Neural progenitor cell (in vitro differentiated cells): ENCODE measurements around the gene MCUR1. TPM values are rescaled to one million over a fixed set of nuclear protein-coding genes. Genes with fewer than 3 reads are reported as not detected.
"Not testable (repeated sequence)": the region's sequence is repeated elsewhere in the genome, so short reads cannot be mapped to it uniquely, and the experiment has no call there.

Source experiments
- DNase-seq: peaks from one replicate; pipeline ENCODE4 v3.0.0-alpha.2; 2016; ENCODE audit warnings: low spot score
- H2AFZ ChIP-seq: fragments of 200-600 bp; sonication (generic); replicated peaks from 2 replicates; pipeline ENCODE4 v1.6.1; 2016; ENCODE audit warnings: antibody characterized with exemption
- H3F3A ChIP-seq: fragments of 200-600 bp; sonication (generic); 2 replicates; pipeline ENCODE4 v1.6.1; 2016; ENCODE audit warnings: antibody characterized with exemption, low read depth
- H3K27ac ChIP-seq: fragments of 200-600 bp; sonication (generic); 2 replicates; pipeline ENCODE4 v1.5.1; 2016; ENCODE audit warnings: mild to moderate bottlenecking
- H3K27me3 ChIP-seq: fragments of 200-600 bp; sonication (generic); 2 replicates; pipeline ENCODE4 v1.6.1; 2016; ENCODE audit warnings: mild to moderate bottlenecking, moderate library complexity
- H3K36me3 ChIP-seq: fragments of 200-600 bp; sonication (generic); 2 replicates; pipeline ENCODE4 v1.5.1; 2016
- H3K4me1 ChIP-seq: fragments of 200-600 bp; sonication (generic); 2 replicates; pipeline ENCODE4 v1.6.1; 2016; ENCODE audit warnings: mixed run types
- H3K4me2 ChIP-seq: fragments of 200-600 bp; sonication (generic); 2 replicates; pipeline ENCODE4 v1.6.1; 2016
- H3K4me3 ChIP-seq: fragments of 200-600 bp; sonication (generic); 2 replicates; pipeline ENCODE4 v1.5.1; 2016
- H3K79me2 ChIP-seq: fragments of 200-600 bp; sonication (generic); 2 replicates; pipeline ENCODE4 v1.6.1; 2016; ENCODE audit warnings: low read depth
- H3K9ac ChIP-seq: fragments of 200-600 bp; sonication (generic); 2 replicates; pipeline ENCODE4 v1.6.1; 2016
- H3K9me3 ChIP-seq: fragments of 200-600 bp; sonication (generic); 2 replicates; pipeline ENCODE4 v1.5.1; 2016; ENCODE audit warnings: low read depth
- H4K20me1 ChIP-seq: fragments of 200-600 bp; sonication (generic); 2 replicates; pipeline ENCODE4 v1.6.1; 2016; ENCODE audit warnings: low read depth
- H3K27ac Mint-ChIP-seq: 3 replicates; pipeline ENCODE4 v1.8.0; 2021; ENCODE audit warnings: mixed read lengths
- H3K27me3 Mint-ChIP-seq: 2 replicates; pipeline ENCODE4 v1.8.0; 2022; ENCODE audit warnings: low read depth, mild to moderate bottlenecking, inconsistent platforms, moderate library complexity, mixed read lengths; ENCODE audit not compliant: insufficient read depth
- H3K36me3 Mint-ChIP-seq: 3 replicates; pipeline ENCODE4 v1.8.0; 2021; ENCODE audit warnings: mixed read lengths
- H3K4me1 Mint-ChIP-seq: 3 replicates; pipeline ENCODE4 v1.8.0; 2021; ENCODE audit warnings: mixed read lengths
- H3K4me3 Mint-ChIP-seq: 3 replicates; pipeline ENCODE4 v1.8.0; 2021; ENCODE audit warnings: mild to moderate bottlenecking, moderate library complexity, mixed read lengths
- H3K9me3 Mint-ChIP-seq: 3 replicates; pipeline ENCODE4 v1.8.0; 2020; ENCODE audit warnings: mixed read lengths
- CTCF ChIP-seq: fragments of 200-600 bp; sonication (generic); IDR thresholded peaks from 2 replicates; pipeline ENCODE4 v1.5.1; 2017; ENCODE audit warnings: antibody characterized with exemption, mild to moderate bottlenecking
- EZH2 ChIP-seq: fragments of 200-600 bp; sonication (generic); IDR thresholded peaks from 2 replicates; pipeline ENCODE4 v1.6.1; 2017; ENCODE audit warnings: antibody characterized with exemption, mild to moderate bottlenecking, moderate library complexity
- EZH2phosphoT487 ChIP-seq: fragments of 200-600 bp; sonication (generic); IDR thresholded peaks from 2 replicates; pipeline ENCODE4 v1.6.1; 2017; ENCODE audit warnings: antibody characterized with exemption
- total RNA-seq: library from RNA; depleted of rRNA; stranded (reverse); fragments of >200 nt; gene quantifications from 2 replicates; pipeline ENCODE4 v1.2.3, GENCODE V29; 2015; ENCODE audit warnings: low replicate concordance

MCUR1 gene
- total RNA-seq, 1 donor from 2014 or later = 16.2 TPM

GRCh38 chr6:13830803-13831202, 16.4 kb upstream of the MCUR1 start:
- H3K4me1 ChIP-seq = no peaks in the 10 kb centered on the region

GRCh38 chr6:13829419-13829818, 15.1 kb upstream of the MCUR1 start:
- not testable (repeated sequence) for H3K36me3 ChIP-seq, H3K9me3 ChIP-seq, H3K9ac ChIP-seq, H3K4me1 ChIP-seq, H2AFZ ChIP-seq, H3K4me1 Mint-ChIP-seq, H3K4me3 Mint-ChIP-seq, DNase-seq, H3K9me3 Mint-ChIP-seq, H3K4me2 ChIP-seq, H3K27me3 ChIP-seq, H3F3A ChIP-seq, H3K36me3 Mint-ChIP-seq, H3K4me3 ChIP-seq, H3K27ac Mint-ChIP-seq, H4K20me1 ChIP-seq, H3K79me2 ChIP-seq, H3K27ac ChIP-seq
- peaks cover 10% of the 10 kb centered on the region for H3K27me3 Mint-ChIP-seq

More at GRCh38 chr6:13830803-13831202, 16.4 kb upstream of the MCUR1 start:
- Histone ChIP-seq H3K27ac (no peak overlapping the region), H4K20me1 (no peaks in the 10 kb centered on the region), H2AFZ (no peak overlapping the region), H3K9ac (no peak overlapping the region), H3K36me3 (no peaks in the 10 kb centered on the region), H3K4me2 (no peak overlapping the region), H3K79me2 (no peaks in the 10 kb centered on the region), H3F3A (no peaks in the 10 kb centered on the region), H3K4me3 (no peak overlapping the region), H3K9me3 (no peaks in the 10 kb centered on the region), H3K27me3 (no peaks in the 10 kb centered on the region)
- H3K9me3 Mint-ChIP-seq = peaks cover 9% of the 10 kb centered on the region
- no peak overlapping the region for H3K27ac Mint-ChIP-seq
- H3K27me3 Mint-ChIP-seq = peaks cover 10% of the 10 kb centered on the region
- H3K4me1 Mint-ChIP-seq = no peaks in the 10 kb centered on the region
- H3K36me3 Mint-ChIP-seq = peaks cover 3% of the 10 kb centered on the region
- DNase-seq = no peak
- TF ChIP-seq EZH2phosphoT487 = no peak
- H3K4me3 Mint-ChIP-seq = no peak overlapping the region

- H3K9me3 ChIP-seq, H3K4me2 ChIP-seq, H4K20me1 ChIP-seq, H3K9ac ChIP-seq, H3K27me3 Mint-ChIP-seq, H3K27ac ChIP-seq, H3K36me3 Mint-ChIP-seq, H2AFZ ChIP-seq, H3K4me3 ChIP-seq, DNase-seq, H3F3A ChIP-seq, H3K36me3 ChIP-seq, H3K4me3 Mint-ChIP-seq, H3K4me1 ChIP-seq, H3K79me2 ChIP-seq, H3K27me3 ChIP-seq, H3K9me3 Mint-ChIP-seq, H3K4me1 Mint-ChIP-seq, H3K27ac Mint-ChIP-seq: not testable (repeated sequence)
These were observed 14.4 kb upstream of the MCUR1 start for GRCh38 chr6:13828656-13829301.

- no peak overlapping the region for H3K9ac ChIP-seq
- DNase-seq = no peak
- H3K27ac Mint-ChIP-seq = no peak overlapping the region
- TF ChIP-seq EZH2 (no peak), CTCF (no peak), EZH2phosphoT487 (no peak)
- H3K9me3 Mint-ChIP-seq = peaks cover 9% of the 10 kb centered on the region
- no peaks in the 10 kb centered on the region for H3K79me2 ChIP-seq
- H3K27me3 Mint-ChIP-seq = peaks cover 7% of the 10 kb centered on the region
- no peaks in the 10 kb centered on the region for H3K9me3 ChIP-seq
- H3K4me1 ChIP-seq = no peaks in the 10 kb centered on the region
- no peak overlapping the region for H2AFZ ChIP-seq
- no peaks in the 10 kb centered on the region for H3K36me3 ChIP-seq
- no peak overlapping the region for H3K4me2 ChIP-seq
- peaks cover 3% of the 10 kb centered on the region for H3K36me3 Mint-ChIP-seq
- H4K20me1 ChIP-seq = no peaks in the 10 kb centered on the region
- no peak overlapping the region for H3K4me3 Mint-ChIP-seq
- H3K4me1 Mint-ChIP-seq = no peaks in the 10 kb centered on the region
- H3K27me3 ChIP-seq = no peaks in the 10 kb centered on the region
- H3K27ac ChIP-seq = no peak overlapping the region
- H3F3A ChIP-seq = no peaks in the 10 kb centered on the region
- no peak overlapping the region for H3K4me3 ChIP-seq
These were observed 12.7 kb upstream of the MCUR1 start for GRCh38 chr6:13827032-13827431.

GRCh38 chr6:13825871-13826270, 11.5 kb upstream of the MCUR1 start:
- Histone ChIP-seq H3K4me3 (no peak overlapping the region), H3K27me3 (no peaks in the 10 kb centered on the region), H3K9me3 (no peaks in the 10 kb centered on the region), H3K9ac (no peak overlapping the region), H3K36me3 (no peaks in the 10 kb centered on the region), H3K79me2 (no peaks in the 10 kb centered on the region), H3K4me2 (no peak overlapping the region), H2AFZ (no peak overlapping the region), H4K20me1 (no peaks in the 10 kb centered on the region), H3F3A (no peaks in the 10 kb centered on the region), H3K27ac (no peak overlapping the region), H3K4me1 (no peaks in the 10 kb centered on the region)
- Mint-ChIP-seq H3K9me3 (peaks cover 9% of the 10 kb centered on the region), H3K27me3 (peaks cover 5% of the 10 kb centered on the region), H3K4me1 (no peaks in the 10 kb centered on the region), H3K4me3 (no peak overlapping the region), H3K27ac (no peak overlapping the region), H3K36me3 (peaks cover 3% of the 10 kb centered on the region)
- no peak for TF ChIP-seq EZH2phosphoT487
- TF ChIP-seq CTCF = no peak
- TF ChIP-seq EZH2 = no peak
- no peak for DNase-seq
